SK-N-MC (cell line): ENCODE measurements around the gene MAPK8IP3.

Experiments
- EZH2 ChIP-seq: fragments of 200-600 bp; sonication (generic); IDR thresholded peaks from one replicate; pipeline ENCODE4 v1.6.1; 2017; ENCODE audit warnings: antibody characterized with exemption
- FOXP2 ChIP-seq: optimal IDR thresholded peaks from 2 replicates; pipeline ENCODE3; 2011; ENCODE audit warnings: mild to moderate bottlenecking, moderate library complexity; ENCODE audit not compliant: insufficient read depth; ENCODE audit errors: extremely low read length, control extremely low read depth
- POLR2AphosphoS5 ChIP-seq: IDR thresholded peaks from 2 replicates; pipeline ENCODE4 v1.6.1; 2012; ENCODE audit warnings: mild to moderate bottlenecking, low read depth, low read length, borderline replicate concordance

- no peak for TF ChIP-seq EZH2
- TF ChIP-seq POLR2AphosphoS5, result no peak
- no peak for TF ChIP-seq FOXP2
Observed at GRCh38 chr16:1809281-1809801, 103.3 kb downstream of the MAPK8IP3 start.
